H9 (cell line): ENCODE results near the gene MAPKAP1. TPM values are rescaled to one million over a fixed set of nuclear protein-coding genes. Genes with fewer than 3 reads are reported as not detected.

Source experiments
- DNase-seq: peaks from one replicate; pipeline ENCODE4 v3.0.0-alpha.2; 2017
- H2AFZ ChIP-seq: one replicate; pipeline ENCODE4 v1.6.1; 2013; ENCODE audit warnings: mild to moderate bottlenecking, low read length, control low read depth, moderate library complexity
- H2AK5ac ChIP-seq: 2 replicates; pipeline ENCODE4 v1.6.1; 2013; ENCODE audit warnings: low read length, control low read depth, mixed read lengths; ENCODE audit not compliant: insufficient read length
- H2BK120ac ChIP-seq: one replicate; pipeline ENCODE4 v1.6.1; 2013; ENCODE audit warnings: low read depth, mild to moderate bottlenecking, low read length, control low read depth, inconsistent platforms; ENCODE audit not compliant: poor library complexity, severe bottlenecking
- H2BK12ac ChIP-seq: 2 replicates; pipeline ENCODE4 v1.6.1; 2013; ENCODE audit warnings: low read length, control low read depth, mixed read lengths, low read depth; ENCODE audit not compliant: insufficient read length
- H2BK15ac ChIP-seq: 2 replicates; pipeline ENCODE4 v1.6.1; 2013; ENCODE audit warnings: low read depth, low read length, control low read depth
- H2BK20ac ChIP-seq: one replicate; pipeline ENCODE4 v1.6.1; 2013; ENCODE audit warnings: low read depth, mild to moderate bottlenecking, low read length, control low read depth, inconsistent platforms; ENCODE audit not compliant: poor library complexity, severe bottlenecking
- H2BK5ac ChIP-seq: 2 replicates; pipeline ENCODE4 v1.6.1; 2013; ENCODE audit warnings: low read length, control low read depth, mixed read lengths; ENCODE audit not compliant: insufficient read length
- H3K14ac ChIP-seq: 2 replicates; pipeline ENCODE4 v1.6.1; 2013; ENCODE audit warnings: low read length, control low read depth; ENCODE audit not compliant: insufficient read depth
- H3K18ac ChIP-seq: 2 replicates; pipeline ENCODE4 v1.6.1; 2013; ENCODE audit warnings: low read depth, mild to moderate bottlenecking, mixed read lengths, low read length, control low read depth; ENCODE audit not compliant: insufficient read length
- H3K23ac ChIP-seq: 2 replicates; pipeline ENCODE4 v1.6.1; 2013; ENCODE audit warnings: low read length, control low read depth, mixed read lengths, low read depth; ENCODE audit not compliant: insufficient read length
- H3K23me2 ChIP-seq: 2 replicates; pipeline ENCODE4 v1.6.1; 2013; ENCODE audit warnings: low read depth, mild to moderate bottlenecking, mixed read lengths, low read length, control low read depth; ENCODE audit not compliant: insufficient read length, poor library complexity, severe bottlenecking
- H3K27ac ChIP-seq: 2 replicates; pipeline ENCODE4 v1.5.1; 2013; ENCODE audit warnings: low read length, control low read depth, mixed read lengths, low read depth; ENCODE audit not compliant: insufficient read length
- H3K27me3 ChIP-seq: 2 replicates; pipeline ENCODE4 v1.6.1; 2013; ENCODE audit warnings: low read length, control low read depth, inconsistent platforms; ENCODE audit not compliant: insufficient read depth
- H3K4ac ChIP-seq: 2 replicates; pipeline ENCODE4 v1.6.1; 2013; ENCODE audit warnings: low read depth, mild to moderate bottlenecking, control low read depth, inconsistent platforms, low read length, moderate library complexity
- H3K4me1 ChIP-seq: 2 replicates; pipeline ENCODE4 v1.6.1; 2013; ENCODE audit warnings: low read length, control low read depth, inconsistent platforms; ENCODE audit not compliant: insufficient read depth
- H3K4me2 ChIP-seq: 2 replicates; pipeline ENCODE4 v1.6.1; 2013; ENCODE audit warnings: low read length, control low read depth, mixed read lengths; ENCODE audit not compliant: insufficient read length, insufficient read depth
- H3K56ac ChIP-seq: 2 replicates; pipeline ENCODE4 v1.6.1; 2013; ENCODE audit warnings: low read depth, mild to moderate bottlenecking, mixed read lengths, low read length, control low read depth; ENCODE audit not compliant: insufficient read length
- H3K79me1 ChIP-seq: 2 replicates; pipeline ENCODE4 v1.6.1; 2013; ENCODE audit warnings: low read depth, mild to moderate bottlenecking, moderate library complexity, low read length, control low read depth, inconsistent platforms; ENCODE audit not compliant: insufficient read depth, poor library complexity, severe bottlenecking
- H3K79me2 ChIP-seq: 2 replicates; pipeline ENCODE4 v1.6.1; 2013; ENCODE audit warnings: low read length, control low read depth, inconsistent platforms; ENCODE audit not compliant: insufficient read depth
- H3K9ac ChIP-seq: 2 replicates; pipeline ENCODE4 v1.6.1; 2013; ENCODE audit warnings: low read length, control low read depth, mixed read lengths; ENCODE audit not compliant: insufficient read length; ENCODE audit errors: extremely low read depth
- H3K9me3 ChIP-seq: one replicate; pipeline ENCODE4 v1.6.1; 2013; ENCODE audit warnings: low read depth, low read length, inconsistent platforms; ENCODE audit not compliant: control insufficient read depth
- H3T11ph ChIP-seq: one replicate; pipeline ENCODE4 v1.6.1; 2013; ENCODE audit warnings: mild to moderate bottlenecking, low read length, control low read depth, inconsistent platforms
- H4K20me1 ChIP-seq: one replicate; pipeline ENCODE4 v1.6.1; 2013; ENCODE audit not compliant: control insufficient read depth, insufficient read length, insufficient read depth
- H4K5ac ChIP-seq: 2 replicates; pipeline ENCODE4 v1.6.1; 2013; ENCODE audit warnings: low read depth, mild to moderate bottlenecking, mixed read lengths, low read length, control low read depth; ENCODE audit not compliant: insufficient read length
- H4K8ac ChIP-seq: replicated peaks from 2 replicates; pipeline ENCODE4 v1.6.1; 2013; ENCODE audit warnings: low read length, control low read depth, mixed read lengths, low read depth; ENCODE audit not compliant: insufficient read length
- H4K91ac ChIP-seq: 2 replicates; pipeline ENCODE4 v1.6.1; 2013; ENCODE audit warnings: low read depth, mild to moderate bottlenecking, moderate library complexity, mixed read lengths, low read length, control low read depth; ENCODE audit not compliant: insufficient read length
- H3K27ac Mint-ChIP-seq, 3 experiments: 2 replicates in 2 of 3; 3 replicates in 1 of 3; pipeline ENCODE4 v1.8.0; 2020 to 2021; ENCODE audit warnings: mixed read lengths in 3 of 3, mild to moderate bottlenecking in 1 of 3, moderate library complexity in 1 of 3
- H3K27me3 Mint-ChIP-seq: 2 replicates; pipeline ENCODE4 v1.8.0; 2021; ENCODE audit warnings: low read depth, mild to moderate bottlenecking, moderate library complexity, mixed read lengths
- H3K36me3 Mint-ChIP-seq, 3 experiments: 2 replicates in 2 of 3; 3 replicates in 1 of 3; pipeline ENCODE4 v1.8.0; 2020 to 2021; ENCODE audit warnings: low read depth in 3 of 3, mixed read lengths in 3 of 3; ENCODE audit not compliant: insufficient read depth in 1 of 3
- H3K4me1 Mint-ChIP-seq, 2 experiments: 2 replicates each; pipeline ENCODE4 v1.8.0; 2020; ENCODE audit warnings: mixed read lengths in 2 of 2
- H3K4me3 Mint-ChIP-seq, 2 experiments: 2 replicates in 1 of 2; 3 replicates in 1 of 2; pipeline ENCODE4 v1.8.0; 2020 to 2021; ENCODE audit warnings: mild to moderate bottlenecking in 2 of 2, mixed read lengths in 2 of 2, moderate library complexity in 1 of 2
- H3K9me3 Mint-ChIP-seq, 2 experiments: 2 replicates in 1 of 2; 3 replicates in 1 of 2; pipeline ENCODE4 v1.8.0; 2020; ENCODE audit warnings: mild to moderate bottlenecking in 2 of 2, mixed read lengths in 2 of 2, moderate library complexity in 1 of 2
- WGBS: extraction: QIAGEN DNeasy Blood & Tissue Kit; methylation state at CpG from one replicate; pipeline ENCODE4 v1.1.7; 2013; ENCODE audit warnings: missing lambda C conversion rate, low lambda C conversion rate, mixed read lengths; ENCODE audit not compliant: insufficient read length; ENCODE audit errors: extremely low coverage; 5-methylcytosine and 5-hydroxymethylcytosine counted together
- total RNA-seq: library from RNA; stranded (reverse); gene quantifications from 2 replicates; pipeline ENCODE4 v1.2.1, GENCODE V29; 2021
- TF ChIP-seq, protein P1 (sequence below): fragments of 200-600 bp; sonication (generic); conservative IDR thresholded peaks from 3 replicates; pipeline ENCODE4 v1.8.0; 2021; ENCODE audit warnings: antibody characterized with exemption, mild to moderate bottlenecking

MAPKAP1 gene
- total RNA-seq, 1 experiment from 2014 or later: 97.0 TPM

DNA sequence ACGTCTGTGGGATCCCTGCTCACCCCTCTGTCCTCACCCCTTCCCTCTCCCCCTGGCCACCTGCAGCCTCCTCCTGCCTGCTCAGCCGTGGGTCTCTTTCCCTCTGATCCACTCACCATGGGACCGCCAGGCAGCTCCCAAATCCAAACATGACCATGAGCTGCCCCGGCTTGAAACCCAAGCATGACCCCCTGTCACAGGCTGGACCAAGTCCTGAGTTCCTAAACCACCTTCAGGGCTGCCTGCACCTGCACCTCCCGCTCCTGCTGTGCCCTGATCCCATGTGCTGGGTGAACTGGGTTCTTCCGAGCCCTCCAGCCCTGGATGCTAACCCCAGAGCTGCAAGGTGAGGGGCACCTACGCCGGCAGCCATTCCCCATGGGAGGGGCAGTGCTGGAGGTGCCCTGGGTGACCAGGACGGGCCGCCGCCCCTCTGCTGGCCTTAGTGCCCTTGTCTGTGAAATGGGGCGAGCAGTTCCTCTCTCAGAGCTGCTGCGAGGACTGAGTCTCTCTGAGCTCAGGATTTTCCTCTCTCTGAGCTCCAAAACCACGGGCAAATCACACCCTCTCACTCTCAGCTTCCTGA is 295.7 kb downstream of the MAPKAP1 start:
- Histone ChIP-seq H3T11ph (no peak overlapping the region), H3K79me1 (no peaks in the 10 kb centered on the region), H3K18ac (no peak overlapping the region), H3K9ac (no peak overlapping the region), H4K20me1 (no peaks in the 10 kb centered on the region), H3K4me2 (no peak overlapping the region), H4K8ac (no peak overlapping the region), H3K23ac (no peak overlapping the region), H3K14ac (no peak overlapping the region; the same call in 1 of the 2 replicates), H2BK12ac (no peak overlapping the region), H4K91ac (no peak overlapping the region), H3K56ac (no peak overlapping the region), H2AFZ (no peak overlapping the region), H2AK5ac (no peak overlapping the region), H3K27me3 (no peaks in the 10 kb centered on the region), H4K5ac (no peak overlapping the region), H2BK20ac (no peak overlapping the region), H3K4ac (no peak overlapping the region), H2BK120ac (no peak overlapping the region), H3K9me3 (no peaks in the 10 kb centered on the region), H2BK15ac (no peak overlapping the region), H3K79me2 (no peaks in the 10 kb centered on the region), H2BK5ac (no peak overlapping the region), H3K23me2 (peaks cover 6% of the 10 kb centered on the region), H3K4me1 (no peaks in the 10 kb centered on the region; the same call in 1 of the 2 replicates), H3K27ac (no peak overlapping the region)
- H3K4me1 Mint-ChIP-seq: peaks cover 7 to 18% of the 10 kb centered on the region in 2 experiments
- H3K27me3 Mint-ChIP-seq: peaks cover 40% of the 10 kb centered on the region
- peak overlapping the region in 1 of 3 experiments; percentile 48; a peak in 1 of 7 replicates for H3K27ac Mint-ChIP-seq
- no peaks in the 10 kb centered on the region; a peak in 1 of 7 replicates for H3K36me3 Mint-ChIP-seq
- no peak for DNase-seq
- no peak overlapping the region for H3K4me3 Mint-ChIP-seq
- TF ChIP-seq, protein P1, sequence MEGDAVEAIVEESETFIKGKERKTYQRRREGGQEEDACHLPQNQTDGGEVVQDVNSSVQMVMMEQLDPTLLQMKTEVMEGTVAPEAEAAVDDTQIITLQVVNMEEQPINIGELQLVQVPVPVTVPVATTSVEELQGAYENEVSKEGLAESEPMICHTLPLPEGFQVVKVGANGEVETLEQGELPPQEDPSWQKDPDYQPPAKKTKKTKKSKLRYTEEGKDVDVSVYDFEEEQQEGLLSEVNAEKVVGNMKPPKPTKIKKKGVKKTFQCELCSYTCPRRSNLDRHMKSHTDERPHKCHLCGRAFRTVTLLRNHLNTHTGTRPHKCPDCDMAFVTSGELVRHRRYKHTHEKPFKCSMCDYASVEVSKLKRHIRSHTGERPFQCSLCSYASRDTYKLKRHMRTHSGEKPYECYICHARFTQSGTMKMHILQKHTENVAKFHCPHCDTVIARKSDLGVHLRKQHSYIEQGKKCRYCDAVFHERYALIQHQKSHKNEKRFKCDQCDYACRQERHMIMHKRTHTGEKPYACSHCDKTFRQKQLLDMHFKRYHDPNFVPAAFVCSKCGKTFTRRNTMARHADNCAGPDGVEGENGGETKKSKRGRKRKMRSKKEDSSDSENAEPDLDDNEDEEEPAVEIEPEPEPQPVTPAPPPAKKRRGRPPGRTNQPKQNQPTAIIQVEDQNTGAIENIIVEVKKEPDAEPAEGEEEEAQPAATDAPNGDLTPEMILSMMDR: no peak
- WGBS: no CpG with 5 or more reads among the region's 14 CpGs
- H3K9me3 Mint-ChIP-seq: no peaks in the 10 kb centered on the region; a peak in 1 of 5 replicates
